CD4-positive, CD25-positive, alpha-beta regulatory T cell (primary cell): Measurements from ENCODE around the gene INSC. TPM values are rescaled to one million over a fixed set of nuclear protein-coding genes. Genes with fewer than 3 reads are reported as not detected.

ENCODE experiments used
- ATAC-seq, 2 donors: fragments of 150-1000 bp; cut with Tn5 transposase; one replicate each; pipeline ENCODE4 v1.10.0; 2021; ENCODE audit warnings: low read depth in 2 of 2, moderate number of reproducible peaks in 2 of 2, moderate library complexity in 1 of 2
- DNase-seq, 3 donors: peaks; one replicate each; pipeline versions ENCODE4 v3.0.0 to v3.0.0-alpha.2; 2012 to 2022; ENCODE audit warnings: mixed read lengths in 1 of 3
- H3K27ac ChIP-seq: one replicate; pipeline ENCODE4 v1.7.0; 2013; ENCODE audit warnings: mild to moderate bottlenecking, low read length; ENCODE audit not compliant: insufficient read depth, poor library complexity, severe bottlenecking
- H3K27me3 ChIP-seq: one replicate; pipeline ENCODE4 v1.7.0; 2013; ENCODE audit warnings: low read length; ENCODE audit not compliant: control insufficient read depth, insufficient read depth
- H3K36me3 ChIP-seq: one replicate; pipeline ENCODE4 v1.7.0; 2013; ENCODE audit warnings: mild to moderate bottlenecking, low read length, moderate library complexity; ENCODE audit not compliant: control insufficient read depth, insufficient read depth
- H3K4me1 ChIP-seq: 2 replicates; pipeline ENCODE4 v1.7.0; 2013; ENCODE audit warnings: mild to moderate bottlenecking, low read length; ENCODE audit not compliant: insufficient read depth, control insufficient read depth, poor library complexity, severe bottlenecking
- H3K4me3 ChIP-seq: one replicate; pipeline ENCODE4 v1.7.0; 2013; ENCODE audit warnings: low read depth, mild to moderate bottlenecking, low read length, moderate library complexity
- H3K9me3 ChIP-seq, 2 experiments: 1 replicate in 1 of 2; 2 replicates in 1 of 2; pipeline ENCODE4 v1.7.0; 2013; ENCODE audit warnings: low read length in 2 of 2, mild to moderate bottlenecking in 1 of 2, moderate library complexity in 1 of 2; ENCODE audit not compliant: control insufficient read depth in 2 of 2
- H3K27ac Mint-ChIP-seq, 3 donors: one replicate each; pipeline ENCODE4 v1.8.0; 2020 to 2022; ENCODE audit warnings: mild to moderate bottlenecking in 3 of 3, mixed read lengths in 3 of 3, moderate library complexity in 2 of 3
- H3K27me3 Mint-ChIP-seq: one replicate; pipeline ENCODE4 v1.8.0; 2022; ENCODE audit warnings: mild to moderate bottlenecking, mixed read lengths
- H3K36me3 Mint-ChIP-seq: one replicate; pipeline ENCODE4 v1.8.0; 2020; ENCODE audit warnings: mixed read lengths
- H3K4me1 Mint-ChIP-seq, 4 donors: one replicate each; pipeline ENCODE4 v1.8.0; 2020 to 2022; ENCODE audit warnings: mixed read lengths in 4 of 4, mild to moderate bottlenecking in 1 of 4
- H3K4me3 Mint-ChIP-seq, 4 donors: one replicate each; pipeline ENCODE4 v1.8.0; 2020 to 2022; ENCODE audit warnings: mild to moderate bottlenecking in 4 of 4, mixed read lengths in 4 of 4, moderate library complexity in 3 of 4
- H3K9me3 Mint-ChIP-seq, 7 donors: one replicate each; pipeline ENCODE4 v1.8.0; 2020 to 2022; ENCODE audit warnings: mixed read lengths in 7 of 7, mild to moderate bottlenecking in 3 of 7, moderate library complexity in 2 of 7
- polyA plus RNA-seq, 4 donors: library from polyadenylated mRNA; unstranded; fragments of 300-500 nt; fragmentation: Illumina TruSeq; gene quantifications; one replicate each; pipeline ENCODE4 v1.2.3, GENCODE V29; 2021
- total RNA-seq: library from RNA; stranded (reverse); gene quantifications from one replicate; pipeline ENCODE4 v1.2.3, GENCODE V29; 2022

The INSC gene
- total and polyA plus RNA-seq, 5 donors from 2014 or later, result 0.15 to 0.20 TPM; not detected in 3

GRCh38 chr11:15192005-15192556, 77.4 kb downstream of the INSC start:
- H3K36me3 Mint-ChIP-seq, result no peaks in the 10 kb centered on the region
- H3K27ac Mint-ChIP-seq, result no peak overlapping the region
- no peak overlapping the region for H3K4me3 ChIP-seq
- H3K4me1 ChIP-seq, result no peaks in the 10 kb centered on the region
- H3K4me1 Mint-ChIP-seq, result no peaks in the 10 kb centered on the region
- no peaks in the 10 kb centered on the region for H3K36me3 ChIP-seq
- no peak for ATAC-seq
- no peak overlapping the region for H3K27ac ChIP-seq
- H3K9me3 ChIP-seq, result no peaks in the 10 kb centered on the region
- H3K27me3 Mint-ChIP-seq, result peaks cover 4% of the 10 kb centered on the region
- no peaks in the 10 kb centered on the region for H3K27me3 ChIP-seq
- H3K9me3 Mint-ChIP-seq, result peaks cover 0 to 3% (median 0%) of the 10 kb centered on the region in 7 donors
- DNase-seq, result no peak
- H3K4me3 Mint-ChIP-seq, result no peak overlapping the region

GRCh38 chr11:15194671-15195415, 80.1 kb downstream of the INSC start:
- H3K27ac ChIP-seq, result no peak overlapping the region
- Mint-ChIP-seq H3K4me3 (no peak overlapping the region), H3K27ac (no peak overlapping the region), H3K27me3 (peaks cover 4% of the 10 kb centered on the region), H3K4me1 (no peaks in the 10 kb centered on the region), H3K9me3 (peaks cover 0 to 3% (median 0%) of the 10 kb centered on the region in 7 donors), H3K36me3 (no peaks in the 10 kb centered on the region)
- no peaks in the 10 kb centered on the region for H3K36me3 ChIP-seq
- H3K9me3 ChIP-seq, result no peaks in the 10 kb centered on the region
- DNase-seq, result no peak
- no peak overlapping the region for H3K4me3 ChIP-seq
- no peak for ATAC-seq
- no peaks in the 10 kb centered on the region for H3K4me1 ChIP-seq
- H3K27me3 ChIP-seq, result no peaks in the 10 kb centered on the region

GRCh38 chr11:15195454-15196200, 80.9 kb downstream of the INSC start:
- H3K27me3 Mint-ChIP-seq, result peaks cover 4% of the 10 kb centered on the region
- no peaks in the 10 kb centered on the region for H3K36me3 Mint-ChIP-seq
- no peak for DNase-seq
- no peak overlapping the region for H3K27ac Mint-ChIP-seq
- Histone ChIP-seq H3K27ac (no peak overlapping the region), H3K9me3 (no peaks in the 10 kb centered on the region), H3K4me1 (no peaks in the 10 kb centered on the region), H3K27me3 (no peaks in the 10 kb centered on the region), H3K4me3 (no peak overlapping the region), H3K36me3 (no peaks in the 10 kb centered on the region)
- ATAC-seq, result no peak
- H3K4me3 Mint-ChIP-seq, result no peak overlapping the region
- H3K4me1 Mint-ChIP-seq, result no peaks in the 10 kb centered on the region
- peaks cover 0 to 3% (median 0%) of the 10 kb centered on the region in 7 donors for H3K9me3 Mint-ChIP-seq

- no peaks in the 10 kb centered on the region for H3K9me3 ChIP-seq
- Mint-ChIP-seq H3K36me3 (no peaks in the 10 kb centered on the region), H3K4me3 (no peak overlapping the region)
Measured at GRCh38 chr11:15196704-15197103, 82.0 kb downstream of the INSC start.

GRCh38 chr11:15197696-15198095, 83.0 kb downstream of the INSC start:
- Mint-ChIP-seq H3K9me3 (peaks cover 0 to 1% (median 0%) of the 10 kb centered on the region in 7 donors), H3K36me3 (no peaks in the 10 kb centered on the region), H3K27ac (no peak overlapping the region), H3K27me3 (peaks cover 4% of the 10 kb centered on the region), H3K4me3 (peak overlapping the region in 1 of 4 donors; percentile 52), H3K4me1 (no peaks in the 10 kb centered on the region)
- H3K4me1 ChIP-seq, result no peaks in the 10 kb centered on the region
- no peak overlapping the region for H3K27ac ChIP-seq
- DNase-seq (no peak), ATAC-seq (no peak)
- H3K36me3 ChIP-seq, result no peaks in the 10 kb centered on the region
- no peaks in the 10 kb centered on the region for H3K9me3 ChIP-seq
- H3K4me3 ChIP-seq, result no peak overlapping the region
- peaks cover 2% of the 10 kb centered on the region for H3K27me3 ChIP-seq

More at GRCh38 chr11:15196704-15197103, 82.0 kb downstream of the INSC start:
- no peak for DNase-seq
- Mint-ChIP-seq H3K27me3 (peaks cover 4% of the 10 kb centered on the region), H3K27ac (no peak overlapping the region), H3K9me3 (peaks cover 0 to 3% (median 0%) of the 10 kb centered on the region in 7 donors), H3K4me1 (no peaks in the 10 kb centered on the region)
- no peak for ATAC-seq
- H3K4me3 ChIP-seq, result no peak overlapping the region
- H3K36me3 ChIP-seq, result no peaks in the 10 kb centered on the region
- H3K27ac ChIP-seq, result no peak overlapping the region
- no peaks in the 10 kb centered on the region for H3K4me1 ChIP-seq
- H3K27me3 ChIP-seq, result no peaks in the 10 kb centered on the region

- no peak overlapping the region for H3K4me3 ChIP-seq
- Mint-ChIP-seq H3K4me3 (no peak overlapping the region), H3K27me3 (peaks cover 4% of the 10 kb centered on the region), H3K36me3 (no peaks in the 10 kb centered on the region), H3K27ac (peak overlapping the region in 1 of 3 donors; percentile 4), H3K9me3 (no peaks in the 10 kb centered on the region), H3K4me1 (no peaks in the 10 kb centered on the region)
- H3K9me3 ChIP-seq, result no peaks in the 10 kb centered on the region
- no peaks in the 10 kb centered on the region for H3K36me3 ChIP-seq
- ATAC-seq (no peak), DNase-seq (no peak)
- no peak overlapping the region for H3K27ac ChIP-seq
- peaks cover 2% of the 10 kb centered on the region for H3K27me3 ChIP-seq
- no peaks in the 10 kb centered on the region for H3K4me1 ChIP-seq
Measured at GRCh38 chr11:15198284-15198683, 83.6 kb downstream of the INSC start.

GRCh38 chr11:15199693-15200092, 85.0 kb downstream of the INSC start:
- Histone ChIP-seq H3K27me3 (peaks cover 2% of the 10 kb centered on the region), H3K27ac (no peak overlapping the region), H3K4me1 (no peaks in the 10 kb centered on the region), H3K4me3 (no peak overlapping the region), H3K9me3 (no peaks in the 10 kb centered on the region), H3K36me3 (no peaks in the 10 kb centered on the region)
- Mint-ChIP-seq H3K4me1 (no peaks in the 10 kb centered on the region), H3K27ac (no peak overlapping the region), H3K9me3 (no peaks in the 10 kb centered on the region), H3K27me3 (peaks cover 4% of the 10 kb centered on the region), H3K4me3 (no peak overlapping the region), H3K36me3 (no peaks in the 10 kb centered on the region)
- no peak for ATAC-seq
- DNase-seq, result no peak
